Coronary artery (tissue), 2 donors: ENCODE data around the gene COX7A2L.

Source experiments
- DNase-seq: peaks from one replicate; pipeline ENCODE4 v3.0.0-alpha.2; 2017; ENCODE audit warnings: low spot score
- H3K27ac ChIP-seq, 2 donors: fragments of 200-600 bp; sonication (generic); one replicate each; pipeline ENCODE4 v1.5.1; 2016 to 2019
- H3K4me3 ChIP-seq: fragments of 200-600 bp; sonication (generic); 2 replicates; pipeline ENCODE4 v1.5.1; 2016; ENCODE audit warnings: mild to moderate bottlenecking, moderate library complexity
- TF ChIP-seq, protein P1 (sequence below): fragments of 200-600 bp; sonication (generic); IDR thresholded peaks from one replicate; pipeline ENCODE4 v1.5.1; 2019; ENCODE audit warnings: antibody characterized with exemption

Gene COX7A2L

DNA sequence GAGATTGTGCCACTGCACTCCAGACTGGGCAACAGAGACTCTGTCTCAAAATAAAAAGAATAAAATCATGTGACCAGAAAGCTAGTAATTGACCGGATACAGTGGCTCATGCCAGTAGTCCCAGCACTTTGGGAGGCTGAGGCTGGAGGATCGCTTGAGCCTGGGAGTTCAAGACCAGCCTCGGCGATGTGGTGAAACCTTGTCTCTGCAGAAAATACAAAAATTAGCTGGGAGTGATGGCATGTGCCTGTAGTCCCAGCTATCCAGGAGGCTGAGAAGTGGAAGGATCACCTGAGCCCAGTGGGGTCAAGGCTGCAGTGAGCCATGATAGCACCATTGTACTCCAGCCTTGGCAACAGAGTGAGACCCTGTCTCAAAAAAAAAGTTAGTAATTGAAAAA lies 36.8 kb downstream of the COX7A2L start:
- DNase-seq: no peak
- TF ChIP-seq, protein P1, sequence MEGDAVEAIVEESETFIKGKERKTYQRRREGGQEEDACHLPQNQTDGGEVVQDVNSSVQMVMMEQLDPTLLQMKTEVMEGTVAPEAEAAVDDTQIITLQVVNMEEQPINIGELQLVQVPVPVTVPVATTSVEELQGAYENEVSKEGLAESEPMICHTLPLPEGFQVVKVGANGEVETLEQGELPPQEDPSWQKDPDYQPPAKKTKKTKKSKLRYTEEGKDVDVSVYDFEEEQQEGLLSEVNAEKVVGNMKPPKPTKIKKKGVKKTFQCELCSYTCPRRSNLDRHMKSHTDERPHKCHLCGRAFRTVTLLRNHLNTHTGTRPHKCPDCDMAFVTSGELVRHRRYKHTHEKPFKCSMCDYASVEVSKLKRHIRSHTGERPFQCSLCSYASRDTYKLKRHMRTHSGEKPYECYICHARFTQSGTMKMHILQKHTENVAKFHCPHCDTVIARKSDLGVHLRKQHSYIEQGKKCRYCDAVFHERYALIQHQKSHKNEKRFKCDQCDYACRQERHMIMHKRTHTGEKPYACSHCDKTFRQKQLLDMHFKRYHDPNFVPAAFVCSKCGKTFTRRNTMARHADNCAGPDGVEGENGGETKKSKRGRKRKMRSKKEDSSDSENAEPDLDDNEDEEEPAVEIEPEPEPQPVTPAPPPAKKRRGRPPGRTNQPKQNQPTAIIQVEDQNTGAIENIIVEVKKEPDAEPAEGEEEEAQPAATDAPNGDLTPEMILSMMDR: no peak

DNA sequence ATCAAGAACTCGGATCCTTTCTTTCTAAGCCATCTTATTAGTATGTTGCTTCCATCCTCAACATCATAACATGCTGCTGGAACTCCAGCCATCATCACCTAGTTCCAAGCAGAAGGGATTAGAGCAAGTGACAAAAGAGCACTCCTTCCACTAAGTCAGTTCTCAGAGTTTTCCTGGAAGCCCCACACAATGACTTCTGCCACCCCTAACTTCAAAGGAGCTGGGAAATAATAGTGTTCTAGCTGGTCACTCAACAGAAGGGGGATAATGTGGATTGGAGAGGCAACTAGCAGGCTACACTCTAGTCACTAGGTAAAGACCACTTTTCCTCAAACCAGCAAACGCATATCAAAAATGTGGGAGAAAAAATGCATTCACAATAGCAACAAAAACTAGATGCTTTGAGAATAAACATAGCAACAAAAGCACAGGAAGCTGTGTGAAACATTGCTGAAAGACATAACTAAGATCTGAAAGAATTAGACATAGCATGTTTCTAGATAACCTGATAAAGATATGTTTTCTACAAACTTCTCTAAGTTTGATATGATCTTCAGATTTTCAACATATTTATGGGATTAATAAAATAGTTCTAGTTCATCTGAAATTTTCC lies 39.5 kb downstream of the COX7A2L start:
- Histone ChIP-seq H3K4me3 (no peak overlapping the region), H3K27ac (no peak overlapping the region)
- DNase-seq: no peak
- TF ChIP-seq, protein P1: no peak

More for the DNA sequence above, 36.8 kb downstream of the COX7A2L start:
- no peak overlapping the region for H3K27ac ChIP-seq
- no peak overlapping the region for H3K4me3 ChIP-seq

DNA sequence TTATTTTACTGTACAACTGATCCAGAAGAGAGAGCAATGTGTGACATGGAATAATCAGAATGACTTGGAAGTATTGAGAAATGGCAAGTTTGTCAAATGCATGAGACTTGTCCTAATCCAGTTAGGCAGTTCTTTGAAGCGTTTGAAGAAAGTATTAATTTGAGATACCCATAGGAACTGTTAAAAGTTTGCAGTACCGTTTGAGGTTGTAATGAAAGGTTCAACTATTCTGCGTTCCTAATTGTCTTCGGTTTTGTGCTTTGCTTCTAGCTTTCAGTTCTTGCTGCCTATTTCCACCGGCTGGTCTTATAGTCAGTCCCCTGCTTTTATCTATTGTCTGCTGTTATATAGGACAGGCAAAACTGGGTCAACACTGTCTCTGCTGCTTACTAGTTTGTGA lies 41.8 kb downstream of the COX7A2L start:
- TF ChIP-seq, protein P1: no peak
- no peak for DNase-seq
- H3K27ac ChIP-seq: no peak overlapping the region
- no peak overlapping the region for H3K4me3 ChIP-seq

DNA sequence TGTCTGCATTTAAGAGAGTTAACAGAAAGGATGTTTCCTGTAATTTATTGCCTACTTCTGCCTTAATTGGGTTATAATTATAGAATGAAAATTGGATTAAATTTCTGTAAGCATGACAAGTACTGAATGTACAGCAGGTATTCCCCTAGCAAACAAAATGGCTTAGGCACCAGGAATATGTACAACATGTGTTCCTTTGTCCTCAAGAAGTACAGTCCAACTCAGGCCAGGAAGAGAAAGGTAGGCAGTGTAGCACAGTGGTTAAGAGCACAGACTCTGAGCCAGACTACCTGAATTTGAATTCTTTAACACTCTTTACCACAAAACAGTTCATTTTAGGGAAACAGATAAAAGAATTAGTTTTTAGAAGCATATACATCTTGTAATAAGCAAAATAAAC lies 43.1 kb downstream of the COX7A2L start:
- DNase-seq: no peak
- Histone ChIP-seq H3K27ac (no peak overlapping the region), H3K4me3 (no peak overlapping the region)
- TF ChIP-seq, protein P1: no peak

DNA sequence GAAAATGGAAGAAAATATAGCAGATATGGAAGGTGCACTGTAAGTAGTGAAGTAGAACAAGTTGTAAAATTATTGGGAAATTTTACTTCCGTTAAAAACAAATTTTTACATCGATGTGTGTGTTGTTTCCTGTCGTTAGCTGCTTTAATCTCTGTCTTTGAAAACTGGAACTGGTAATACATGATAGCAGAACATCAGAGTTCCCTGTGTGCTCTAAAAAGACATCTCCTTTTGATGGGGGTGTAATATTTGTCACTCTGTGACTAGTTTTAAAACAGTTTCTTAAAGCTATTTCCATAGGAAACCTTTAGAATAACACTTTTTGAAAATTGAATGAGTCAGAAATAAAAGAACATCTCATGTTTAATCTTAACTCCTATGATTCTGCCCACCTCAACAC lies 43.5 kb downstream of the COX7A2L start:
- no peak for DNase-seq
- Histone ChIP-seq H3K27ac (no peak overlapping the region), H3K4me3 (no peak overlapping the region)
- TF ChIP-seq, protein P1: no peak

DNA sequence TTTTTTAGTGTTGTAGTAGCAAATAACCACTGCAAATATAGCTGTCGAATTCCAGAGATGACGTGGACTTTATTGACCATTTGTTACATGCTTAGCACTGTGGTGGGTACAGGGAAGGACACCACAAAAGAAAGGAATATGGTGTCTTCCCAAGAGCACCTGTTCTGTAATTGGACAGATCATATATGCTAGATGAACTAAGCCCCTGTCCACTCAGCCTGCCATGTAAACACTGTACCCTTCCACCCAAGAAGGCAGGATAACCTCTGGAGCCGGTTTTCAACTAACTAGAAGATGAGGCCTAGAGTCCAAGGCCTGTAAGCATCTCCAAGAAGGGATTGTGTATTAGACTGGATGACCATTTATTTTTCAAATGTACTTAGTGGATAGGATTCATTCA lies 44.1 kb downstream of the COX7A2L start:
- Histone ChIP-seq H3K4me3 (no peak overlapping the region), H3K27ac (no peak overlapping the region)
- no peak for DNase-seq
- TF ChIP-seq, protein P1: no peak

DNA sequence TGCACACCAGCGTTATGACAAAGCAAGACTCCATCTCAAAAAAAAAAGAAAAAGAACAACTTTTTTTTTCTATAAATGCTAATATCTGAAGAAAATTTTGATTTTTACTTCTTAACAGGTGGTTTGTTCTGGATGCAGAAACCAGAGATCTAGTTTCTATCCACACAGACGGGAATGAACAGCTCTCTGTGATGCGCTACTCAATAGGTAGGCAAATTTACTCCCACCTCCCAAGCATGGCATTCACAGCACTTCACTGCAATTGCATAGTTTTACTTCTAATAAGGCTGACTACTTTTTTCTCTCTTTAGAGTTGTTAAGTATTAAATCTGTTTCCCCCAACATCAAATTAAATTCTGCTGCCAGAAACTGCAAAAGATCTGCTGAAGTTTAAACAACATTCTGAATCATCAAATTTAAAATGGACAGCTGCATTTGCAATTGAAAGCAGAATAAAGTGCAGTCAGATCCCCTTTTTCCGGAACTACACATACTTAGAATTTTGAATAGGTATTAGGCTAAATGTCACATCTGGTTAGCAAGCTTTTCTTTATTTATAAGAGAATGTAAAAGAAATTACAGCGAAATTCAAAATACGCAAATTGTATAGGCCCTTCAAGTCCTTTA lies 45.1 kb downstream of the COX7A2L start:
- TF ChIP-seq, protein P1: no peak
- Histone ChIP-seq H3K4me3 (no peak overlapping the region), H3K27ac (no peak overlapping the region)
- no peak for DNase-seq
